GM12872 (cell line): ENCODE measurements around the gene BNC2.

ENCODE experiments used
- CTCF ChIP-seq: IDR thresholded peaks from 3 replicates; pipeline ENCODE4 v1.5.1; 2011; ENCODE audit warnings: low read depth, mild to moderate bottlenecking, low read length, moderate library complexity; ENCODE audit not compliant: insufficient read depth

Gene BNC2

GRCh38 chr9:16571127-16571802 lies 299.2 kb downstream of the BNC2 start:
- no peak for TF ChIP-seq CTCF

- TF ChIP-seq CTCF: no peak
These were observed 307.0 kb downstream of the BNC2 start for GRCh38 chr9:16563446-16563845.

GRCh38 chr9:16561121-16561520 lies 309.3 kb downstream of the BNC2 start:
- TF ChIP-seq CTCF: no peak

GRCh38 chr9:16559418-16560188 lies 310.9 kb downstream of the BNC2 start:
- no peak for TF ChIP-seq CTCF

- TF ChIP-seq CTCF: no peak
These were observed 314.7 kb downstream of the BNC2 start for GRCh38 chr9:16555802-16556201.

- no peak for TF ChIP-seq CTCF
These were observed 316.5 kb downstream of the BNC2 start for GRCh38 chr9:16553869-16554540.

GRCh38 chr9:16552252-16552651 lies 318.2 kb downstream of the BNC2 start:
- TF ChIP-seq CTCF: no peak
